Astrocyte (in vitro differentiated cells and primary cell): ENCODE results near the gene BLVRA.

ENCODE experiments used
- CTCF ChIP-seq: IDR thresholded peaks from 2 replicates; pipeline ENCODE4 v1.5.1; 2011; ENCODE audit warnings: low read depth, mild to moderate bottlenecking, inconsistent platforms, low read length, moderate library complexity; ENCODE audit not compliant: insufficient read depth
- EZH2 ChIP-seq: IDR thresholded peaks from 2 replicates; pipeline ENCODE4 v1.6.1; 2012; ENCODE audit warnings: mild to moderate bottlenecking, low read length, inconsistent platforms; ENCODE audit not compliant: insufficient read depth

GRCh38 chr7:43782768-43783555, 24.5 kb downstream of the BLVRA start:
- TF ChIP-seq CTCF, result no peak
- TF ChIP-seq EZH2, result no peak
